Measurements from ENCODE around the gene OR51B5. TPM values are rescaled to one million over a fixed set of nuclear protein-coding genes. Genes with fewer than 3 reads are reported as not detected.
A peak's percentile ranks its signal among the peaks of the same experiment; 100 is the strongest.
"Not testable (repeated sequence)": the region's sequence is repeated elsewhere in the genome, so short reads cannot be mapped to it uniquely, and the experiment has no call there.

The OR51B5 gene
- total and polyA plus RNA-seq, 2 experiments from 2014 or later: not detected

- not testable (repeated sequence) for ATAC-seq; DNase-seq (ENCODE audit: low spot score); H3K27ac ChIP-seq (ENCODE audit: low read depth); H3K4me1 Mint-ChIP-seq; H3K36me3 Mint-ChIP-seq (ENCODE audit: low read depth); H3K27me3 ChIP-seq (ENCODE audit: insufficient read depth); H3K9me3 Mint-ChIP-seq; H3K36me3 ChIP-seq (ENCODE audit: insufficient read depth); H2AFZ ChIP-seq; H3K4me3 Mint-ChIP-seq; H3K9me2 ChIP-seq (ENCODE audit: insufficient read depth); H3F3A ChIP-seq (replicated peaks; ENCODE audit: low read depth); H3K27ac Mint-ChIP-seq; H4K20me1 ChIP-seq (replicated peaks; ENCODE audit: insufficient read depth); H3K27me3 Mint-ChIP-seq (ENCODE audit: insufficient read depth, low read depth, poor library complexity); H3K4me2 ChIP-seq; H3K79me2 ChIP-seq (replicated peaks; ENCODE audit: insufficient read depth); H3K4me3 ChIP-seq; H3K4me1 ChIP-seq (ENCODE audit: insufficient read depth)
- TF ChIP-seq CTCF (conservative IDR thresholded peaks at IDR 0.05; ENCODE audit: low read depth in 2 of 2): peak; percentile 7 to 51; a peak in 2 of 4 replicates
Observed at GRCh38 chr11:5294342-5294995, 48.9 kb downstream of the OR51B5 start.

GRCh38 chr11:5293028-5293427 is 50.3 kb downstream of the OR51B5 start:
- no peak for ATAC-seq
- Histone ChIP-seq H3F3A (replicated peaks; ENCODE audit: low read depth) (no peaks in the 10 kb centered on the region), H2AFZ (no peak overlapping the region), H3K4me1 (ENCODE audit: insufficient read depth) (no peaks in the 10 kb centered on the region), H3K27ac (ENCODE audit: low read depth) (no peak overlapping the region), H3K4me3 (no peak overlapping the region), H3K4me2 (no peak overlapping the region), H3K79me2 (replicated peaks; ENCODE audit: insufficient read depth) (no peaks in the 10 kb centered on the region), H3K36me3 (ENCODE audit: insufficient read depth) (no peaks in the 10 kb centered on the region), H3K9me2 (ENCODE audit: insufficient read depth) (no peaks in the 10 kb centered on the region), H4K20me1 (replicated peaks; ENCODE audit: insufficient read depth) (no peaks in the 10 kb centered on the region), H3K27me3 (ENCODE audit: insufficient read depth) (no peaks in the 10 kb centered on the region)
- Mint-ChIP-seq H3K27me3 (ENCODE audit: insufficient read depth, low read depth, poor library complexity) (no peaks in the 10 kb centered on the region), H3K4me3 (no peak overlapping the region), H3K27ac (no peak overlapping the region), H3K4me1 (0 out of 3 replicates have a peak, but pooled peaks cover 3% of the 10 kb centered on the region), H3K9me3 (no peaks in the 10 kb centered on the region), H3K36me3 (ENCODE audit: low read depth) (no peaks in the 10 kb centered on the region; the same call in 2 of the 3 replicates)
- no peak for DNase-seq (ENCODE audit: low spot score)
- no peak for TF ChIP-seq REST (IDR thresholded peaks at IDR 0.05; ENCODE audit: unreplicated experiment)
- no peak for TF ChIP-seq ZNF114 (CRISPR knock-in tag; IDR thresholded peaks at IDR 0.05)
- TF ChIP-seq EZH2 (IDR thresholded peaks at IDR 0.05; ENCODE audit: low read depth, unreplicated experiment): no peak
- no peak for TF ChIP-seq CTCF (conservative IDR thresholded peaks at IDR 0.05; ENCODE audit: low read depth in 2 of 2)
- TF ChIP-seq NANOG (IDR thresholded peaks at IDR 0.05; ENCODE audit: borderline replicate concordance): no peak
- no peak for TF ChIP-seq ZNF331 (CRISPR knock-in tag; IDR thresholded peaks at IDR 0.05; ENCODE audit: low read depth)
- no peak for TF ChIP-seq ETS1 (IDR thresholded peaks at IDR 0.05)
